HCT116 (cell line): ENCODE measurements around the gene TNNT2. TPM values are rescaled to one million over a fixed set of nuclear protein-coding genes. Genes with fewer than 3 reads are reported as not detected.

ENCODE experiments used
- ATAC-seq: fragments of 200-7000 bp; cut with Tn5 transposase; 2 replicates; pipeline ENCODE4 v1.9.1; 2020; ENCODE audit warnings: mild to moderate bottlenecking, moderate library complexity
- BruUV-seq: library from RNA; stranded (reverse); fragments of 400-500 nt; replicated peaks from 2 replicates; lab custom pipeline; 2021; lab: Mats Ljungman, UMichigan
- CTCF ChIA-PET: fragments of 300-600 bp; sonication (Branson Sonifier 250); formaldehyde crosslinking; loops from one replicate; lab custom pipeline; 2021; ENCODE audit warnings: antibody characterized with exemption; lab: Charles Lee
- POLR2A ChIA-PET: fragments of 300-600, 350-600 bp; sonication (Branson Sonifier 250); formaldehyde crosslinking; loops from one replicate; lab custom pipeline; 2021; ENCODE audit warnings: antibody characterized with exemption; lab: Charles Lee
- RAD21 ChIA-PET, 2 experiments: fragments of 300-600 bp; sonication (Branson Sonifier 250); formaldehyde crosslinking; loops; one replicate each; lab custom pipeline; 2023; ENCODE audit warnings: low total read pairs in 2 of 2; ENCODE audit not compliant: uncharacterized antibody in 2 of 2, unreplicated experiment in 2 of 2, low non-redundant PET in 1 of 2; lab: Charles Lee
- DNase-seq: peaks from one replicate; pipeline ENCODE4 v3.0.0-alpha.2; 2010; ENCODE audit warnings: low read depth, low spot score
- H2AFZ ChIP-seq: fragments of 200-600 bp; shearing (Covaris generic), sonication (generic); 2 replicates; pipeline ENCODE4 v1.6.1; 2017; ENCODE audit warnings: low read depth, mixed run types, mixed read lengths, antibody characterized with exemption, low read length; ENCODE audit not compliant: poor library complexity, severe bottlenecking
- H3K27ac ChIP-seq: 2 replicates; pipeline ENCODE4 v1.5.1; 2012; ENCODE audit warnings: low read depth, low read length
- H3K27me3 ChIP-seq: fragments of 200-600 bp; sonication (generic); 2 replicates; pipeline ENCODE4 v1.6.1; 2016; ENCODE audit warnings: mixed run types, low read length, mixed read lengths; ENCODE audit not compliant: insufficient read depth
- H3K36me3 ChIP-seq, 2 experiments: fragments of 200-500 bp in 1 of 2; fragments of 200-600 bp in 1 of 2; sonication (Bioruptor generic) in 1 of 2; sonication (generic) in 1 of 2; 2 replicates each; pipeline versions ENCODE4 v1.5.1 to v1.6.1; 2014 to 2016; ENCODE audit warnings: low read length in 2 of 2, inconsistent platforms in 1 of 2, mixed read lengths in 1 of 2, mixed run types in 1 of 2; ENCODE audit not compliant: insufficient read depth in 2 of 2, control insufficient read depth in 1 of 2
- H3K4me1 ChIP-seq, 2 experiments: fragments of 200-600 bp in 1 of 2; sonication (generic) in 1 of 2; 2 replicates each; pipeline versions ENCODE4 v1.5.1 to v1.6.1; 2012 to 2017; ENCODE audit warnings: low read length in 2 of 2, inconsistent platforms in 1 of 2, mild to moderate bottlenecking in 1 of 2, mixed read lengths in 1 of 2, mixed run types in 1 of 2, moderate library complexity in 1 of 2; ENCODE audit not compliant: insufficient read depth in 2 of 2, control insufficient read depth in 1 of 2
- H3K4me2 ChIP-seq: fragments of 200-600 bp; sonication (generic); 2 replicates; pipeline ENCODE4 v1.6.1; 2017; ENCODE audit warnings: mixed run types, low read length, mixed read lengths
- H3K4me3 ChIP-seq, 2 experiments: fragments of 200-600 bp in 1 of 2; sonication (generic) in 1 of 2; replicated peaks in 1 of 2; 2 replicates each; pipeline ENCODE4 v1.5.1; 2011 to 2016; ENCODE audit warnings: low read length in 2 of 2, control low read depth in 1 of 2, low read depth in 1 of 2, mild to moderate bottlenecking in 1 of 2, mixed read lengths in 1 of 2, mixed run types in 1 of 2
- H3K79me2 ChIP-seq: fragments of 200-600 bp; sonication (generic); 2 replicates; pipeline ENCODE4 v1.6.1; 2017; ENCODE audit warnings: mild to moderate bottlenecking, mixed run types, low read length, moderate library complexity, mixed read lengths; ENCODE audit not compliant: insufficient read depth
- H3K9ac ChIP-seq: fragments of 200-600 bp; sonication (generic); 2 replicates; pipeline ENCODE4 v1.6.1; 2016; ENCODE audit warnings: low read length, mixed read lengths
- H3K9me2 ChIP-seq: fragments of 200-600 bp; sonication (generic), shearing (Covaris generic); 2 replicates; pipeline ENCODE4 v1.6.1; 2017; ENCODE audit warnings: mixed run types, mild to moderate bottlenecking, moderate library complexity; ENCODE audit not compliant: insufficient read depth
- H3K9me3 ChIP-seq, 2 experiments: fragments of 200-500 bp in 1 of 2; fragments of 200-600 bp in 1 of 2; sonication (Bioruptor generic) in 1 of 2; sonication (generic) in 1 of 2; 2 replicates each; pipeline ENCODE4 v1.6.1; 2014 to 2017; ENCODE audit warnings: low read length in 2 of 2, mixed read lengths in 2 of 2, inconsistent platforms in 1 of 2, low read depth in 1 of 2, mild to moderate bottlenecking in 1 of 2, mixed run types in 1 of 2, moderate library complexity in 1 of 2; ENCODE audit not compliant: control insufficient read depth in 1 of 2, insufficient read depth in 1 of 2
- H4K20me1 ChIP-seq: fragments of 200-600 bp; sonication (generic), shearing (Covaris generic); 2 replicates; pipeline ENCODE4 v1.6.1; 2017; ENCODE audit warnings: mixed run types, mild to moderate bottlenecking, moderate library complexity; ENCODE audit not compliant: insufficient read depth
- CBX3 ChIP-seq: IDR thresholded peaks from 2 replicates; pipeline ENCODE4 v1.6.1; 2012; ENCODE audit warnings: low read depth
- CEBPB ChIP-seq: IDR thresholded peaks from 2 replicates; pipeline ENCODE4 v1.6.1; 2012; ENCODE audit warnings: low read depth
- EGR1 ChIP-seq: IDR thresholded peaks from 2 replicates; pipeline ENCODE4 v1.6.1; 2012; ENCODE audit warnings: low read depth
- ELF1 ChIP-seq: IDR thresholded peaks from 2 replicates; pipeline ENCODE4 v1.6.1; 2012; ENCODE audit warnings: low read depth, borderline replicate concordance
- EZH2phosphoT487 ChIP-seq: fragments of 200-600 bp; IDR thresholded peaks from 2 replicates; pipeline ENCODE4 v1.6.1; 2018; ENCODE audit warnings: antibody characterized with exemption, borderline replicate concordance
- FOSL1 ChIP-seq: IDR thresholded peaks from 2 replicates; pipeline ENCODE4 v1.6.1; 2012; ENCODE audit warnings: low read depth
- JUND ChIP-seq: IDR thresholded peaks from 2 replicates; pipeline ENCODE4 v1.6.1; 2012
- POLR2AphosphoS5 ChIP-seq: IDR thresholded peaks from 2 replicates; pipeline ENCODE4 v1.6.1; 2011; ENCODE audit warnings: mild to moderate bottlenecking, low read depth, low read length, moderate library complexity
- RAD21 ChIP-seq: IDR thresholded peaks from 2 replicates; pipeline ENCODE4 v1.6.1; 2012; ENCODE audit warnings: low read depth, mild to moderate bottlenecking
- SP1 ChIP-seq: IDR thresholded peaks from 2 replicates; pipeline ENCODE4 v1.6.1; 2012; ENCODE audit warnings: low read depth
- SRF ChIP-seq: IDR thresholded peaks from 2 replicates; pipeline ENCODE4 v1.6.1; 2012; ENCODE audit warnings: low read depth
- TCF7L2 ChIP-seq: IDR thresholded peaks from 2 replicates; pipeline ENCODE4 v1.7.0; 2011; ENCODE audit warnings: borderline replicate concordance, inconsistent platforms; ENCODE audit not compliant: insufficient read depth, insufficient read length; ENCODE audit errors: extremely low read depth
- YY1 ChIP-seq: IDR thresholded peaks from 2 replicates; pipeline ENCODE4 v1.6.1; 2011; ENCODE audit warnings: low read length, low read depth, moderate library complexity, mild to moderate bottlenecking; ENCODE audit not compliant: insufficient replicate concordance; ENCODE audit errors: extremely low read depth
- ZFX ChIP-seq: fragments of 450-650 bp; IDR thresholded peaks from 2 replicates; pipeline ENCODE4 v1.6.1; 2017
- ZNF274 ChIP-seq: fragments of 200-500 bp; sonication (Bioruptor generic); IDR thresholded peaks from 2 replicates; pipeline ENCODE4 v1.6.1; 2014; ENCODE audit warnings: mild to moderate bottlenecking, low read depth, low read length, inconsistent platforms
- intact Hi-C: fragments of 100-400 bp; cut with micrococcal nuclease; formaldehyde crosslinking; loops from 2 replicates; pipeline ENCODE4 v1.10.0; 2022
- total RNA-seq: library from RNA; stranded (reverse); gene quantifications from one replicate; pipeline ENCODE4 v1.2.1, GENCODE V29; 2021; ENCODE audit not compliant: unreplicated experiment
- TF ChIP-seq, protein P1 (sequence below), 3 experiments: fragments of 200-600 bp in 1 of 3; sonication (generic) in 1 of 3; IDR thresholded peaks in 2 of 3; conservative IDR thresholded peaks in 1 of 3; 2 replicates each; pipeline ENCODE4 v1.5.1; 2012 to 2017; ENCODE audit warnings: low read depth in 2 of 3, low read length in 2 of 3, antibody characterized with exemption in 1 of 3, borderline replicate concordance in 1 of 3, control low read depth in 1 of 3, mild to moderate bottlenecking in 1 of 3, mixed read lengths in 1 of 3, mixed run types in 1 of 3, moderate library complexity in 1 of 3; ENCODE audit not compliant: insufficient read depth in 1 of 3
- TF ChIP-seq, protein P2 (sequence below): IDR thresholded peaks from 2 replicates; pipeline ENCODE4 v1.6.1; 2012
- TF ChIP-seq, protein P3 (sequence below): IDR thresholded peaks from 2 replicates; pipeline ENCODE4 v1.6.1; 2011; ENCODE audit warnings: mild to moderate bottlenecking, low read length, moderate library complexity; ENCODE audit not compliant: insufficient replicate concordance; ENCODE audit errors: extremely low read depth

Gene TNNT2
- total RNA-seq, 1 experiment from 2014 or later, result 2.0 TPM

DNA sequence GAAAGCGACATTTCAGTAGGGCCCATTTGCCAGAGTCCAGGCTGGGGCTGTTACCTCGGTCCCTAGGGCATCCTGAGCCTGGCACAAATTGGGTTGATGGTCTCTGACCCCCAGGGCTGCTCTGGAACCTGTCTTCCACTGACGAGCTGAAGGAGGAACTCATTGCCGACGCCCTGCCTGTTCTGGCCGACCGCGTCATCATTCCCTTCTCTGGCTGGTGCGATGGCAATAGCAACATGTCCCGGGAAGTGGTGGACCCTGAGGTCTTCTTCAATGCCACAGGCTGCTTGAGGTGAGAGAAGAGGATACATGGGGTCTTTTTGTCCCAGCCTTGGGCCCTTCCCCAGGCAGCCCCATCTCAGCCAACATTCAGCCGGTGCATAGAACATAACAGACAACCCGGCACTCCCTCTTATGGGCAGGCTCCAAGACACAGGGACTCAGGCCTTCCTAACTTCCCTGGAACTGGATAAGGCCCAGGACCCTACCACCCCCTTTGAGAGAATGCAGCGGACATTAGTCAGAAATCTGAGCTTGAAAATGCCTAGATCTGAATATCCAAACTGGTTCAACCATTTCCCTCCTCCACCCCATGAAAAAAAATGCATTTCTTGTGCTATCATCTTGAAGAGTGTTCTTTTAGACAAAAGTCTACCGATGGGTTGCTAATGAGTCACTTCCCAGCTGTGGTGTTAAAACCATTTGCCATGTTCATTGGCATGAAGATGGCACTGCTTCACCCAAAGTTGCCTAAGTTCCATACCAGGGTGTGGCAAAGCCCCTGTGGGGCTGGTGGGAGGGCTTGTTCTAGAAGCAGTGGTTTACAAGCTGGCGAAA, 58.8 kb downstream of the TNNT2 start:
- Histone ChIP-seq H3K36me3 (no peaks in the 10 kb centered on the region), H3K9me2 (no peaks in the 10 kb centered on the region), H2AFZ (no peak overlapping the region), H3K4me1 (no peaks in the 10 kb centered on the region), H3K4me2 (no peak overlapping the region), H3K9ac (no peak overlapping the region), H3K79me2 (no peaks in the 10 kb centered on the region), H3K27ac (no peak overlapping the region), H3K27me3 (no peaks in the 10 kb centered on the region), H4K20me1 (no peaks in the 10 kb centered on the region), H3K9me3 (no peaks in the 10 kb centered on the region), H3K4me3 (no peak overlapping the region)
- intact Hi-C loops, result no loop called here
- ChIA-PET RAD21 (no interaction called here), POLR2A (no interaction called here), CTCF (interaction anchor here (1.3 kb wide), 1 partner anchor 117 kb away, joined by 4 read pairs; no protein-coding TSS in a partner anchor)
- BruUV-seq, result no TSS peak
- TF ChIP-seq YY1, result no peak
- TF ChIP-seq EZH2phosphoT487, result no peak
- no peak for TF ChIP-seq ZFX
- TF ChIP-seq FOSL1, result no peak
- TF ChIP-seq, protein P1, sequence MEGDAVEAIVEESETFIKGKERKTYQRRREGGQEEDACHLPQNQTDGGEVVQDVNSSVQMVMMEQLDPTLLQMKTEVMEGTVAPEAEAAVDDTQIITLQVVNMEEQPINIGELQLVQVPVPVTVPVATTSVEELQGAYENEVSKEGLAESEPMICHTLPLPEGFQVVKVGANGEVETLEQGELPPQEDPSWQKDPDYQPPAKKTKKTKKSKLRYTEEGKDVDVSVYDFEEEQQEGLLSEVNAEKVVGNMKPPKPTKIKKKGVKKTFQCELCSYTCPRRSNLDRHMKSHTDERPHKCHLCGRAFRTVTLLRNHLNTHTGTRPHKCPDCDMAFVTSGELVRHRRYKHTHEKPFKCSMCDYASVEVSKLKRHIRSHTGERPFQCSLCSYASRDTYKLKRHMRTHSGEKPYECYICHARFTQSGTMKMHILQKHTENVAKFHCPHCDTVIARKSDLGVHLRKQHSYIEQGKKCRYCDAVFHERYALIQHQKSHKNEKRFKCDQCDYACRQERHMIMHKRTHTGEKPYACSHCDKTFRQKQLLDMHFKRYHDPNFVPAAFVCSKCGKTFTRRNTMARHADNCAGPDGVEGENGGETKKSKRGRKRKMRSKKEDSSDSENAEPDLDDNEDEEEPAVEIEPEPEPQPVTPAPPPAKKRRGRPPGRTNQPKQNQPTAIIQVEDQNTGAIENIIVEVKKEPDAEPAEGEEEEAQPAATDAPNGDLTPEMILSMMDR (IDR thresholded peaks at IDR 0.05 in 2 of 3, conservative IDR thresholded peaks at IDR 0.05 in 1 of 3; ENCODE audit: borderline replicate concordance in 1 of 3, insufficient read depth in 1 of 3, low read depth in 2 of 3, low read length in 2 of 3), result no peak
- TF ChIP-seq JUND, result no peak
- no peak for TF ChIP-seq EGR1
- TF ChIP-seq SRF, result no peak
- no peak for TF ChIP-seq SP1
- TF ChIP-seq CBX3, result no peak
- no peak for TF ChIP-seq POLR2AphosphoS5
- TF ChIP-seq TCF7L2, result no peak
- TF ChIP-seq ELF1, result no peak
- TF ChIP-seq, protein P2, sequence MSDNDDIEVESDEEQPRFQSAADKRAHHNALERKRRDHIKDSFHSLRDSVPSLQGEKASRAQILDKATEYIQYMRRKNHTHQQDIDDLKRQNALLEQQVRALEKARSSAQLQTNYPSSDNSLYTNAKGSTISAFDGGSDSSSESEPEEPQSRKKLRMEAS, result no peak
- no peak for TF ChIP-seq CEBPB
- no peak for TF ChIP-seq ZNF274
- TF ChIP-seq RAD21, result no peak
- TF ChIP-seq, protein P3, sequence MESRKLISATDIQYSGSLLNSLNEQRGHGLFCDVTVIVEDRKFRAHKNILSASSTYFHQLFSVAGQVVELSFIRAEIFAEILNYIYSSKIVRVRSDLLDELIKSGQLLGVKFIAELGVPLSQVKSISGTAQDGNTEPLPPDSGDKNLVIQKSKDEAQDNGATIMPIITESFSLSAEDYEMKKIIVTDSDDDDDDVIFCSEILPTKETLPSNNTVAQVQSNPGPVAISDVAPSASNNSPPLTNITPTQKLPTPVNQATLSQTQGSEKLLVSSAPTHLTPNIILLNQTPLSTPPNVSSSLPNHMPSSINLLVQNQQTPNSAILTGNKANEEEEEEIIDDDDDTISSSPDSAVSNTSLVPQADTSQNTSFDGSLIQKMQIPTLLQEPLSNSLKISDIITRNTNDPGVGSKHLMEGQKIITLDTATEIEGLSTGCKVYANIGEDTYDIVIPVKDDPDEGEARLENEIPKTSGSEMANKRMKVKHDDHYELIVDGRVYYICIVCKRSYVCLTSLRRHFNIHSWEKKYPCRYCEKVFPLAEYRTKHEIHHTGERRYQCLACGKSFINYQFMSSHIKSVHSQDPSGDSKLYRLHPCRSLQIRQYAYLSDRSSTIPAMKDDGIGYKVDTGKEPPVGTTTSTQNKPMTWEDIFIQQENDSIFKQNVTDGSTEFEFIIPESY, result no peak
- ATAC-seq, result no peak
- DNase-seq, result no peak
